Measurements from ENCODE around the gene PRKRIP1. TPM values are rescaled to one million over a fixed set of nuclear protein-coding genes. Genes with fewer than 3 reads are reported as not detected.

The PRKRIP1 gene
- polyA plus RNA-seq, 6 donors from 2014 or later = 13.1 to 28.6 (median 17.4) TPM

DNA sequence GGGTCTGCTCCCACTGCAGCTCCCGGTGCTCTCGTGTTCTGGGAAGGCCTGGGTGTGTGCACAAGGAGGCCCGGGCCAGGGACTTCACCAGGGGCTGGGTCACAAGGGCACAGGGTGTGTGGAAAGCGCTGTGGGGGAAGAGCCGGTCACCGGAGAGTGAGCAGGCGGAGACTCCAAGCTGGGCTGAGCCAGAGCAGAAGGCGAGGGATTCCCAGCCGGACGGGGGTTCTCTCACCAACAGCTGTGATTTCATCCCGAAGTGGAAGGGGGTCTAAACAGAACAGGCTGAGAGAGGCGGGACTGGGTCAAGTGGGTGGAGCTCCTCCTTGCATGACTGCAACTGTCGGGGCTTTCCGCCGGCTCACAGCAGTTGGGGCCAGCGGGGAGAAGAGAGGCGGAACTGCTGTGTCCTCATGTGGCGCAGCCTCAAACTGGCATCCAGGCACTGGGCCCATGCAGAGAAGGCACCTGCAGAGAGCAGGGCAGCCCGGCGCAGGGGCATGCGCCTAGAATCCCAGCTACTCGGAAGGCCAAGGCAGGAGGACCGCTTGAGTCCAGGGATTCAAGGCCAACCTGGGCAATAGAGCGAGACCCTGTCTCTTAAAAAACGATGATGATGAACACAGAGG is 29.6 kb downstream of the PRKRIP1 start:
- Mint-ChIP-seq H3K27me3 (no peaks in the 10 kb centered on the region), H3K27ac (peak overlapping the region; percentile 100), H3K9me3 (peaks cover 0 to 4% (median 0%) of the 10 kb centered on the region in 7 donors), H3K36me3 (no peaks in the 10 kb centered on the region), H3K4me3 (peak overlapping the region; percentile 74 to 93 (median 88)), H3K4me1 (peaks cover 53 to 97% (median 61%) of the 10 kb centered on the region in 3 donors)
- peak; percentile 92 for DNase-seq
- peak; percentile 79 to 80 for ATAC-seq (ENCODE audit: low read depth in 2 of 2)

GRCh38 chr7:102426268-102427018 is 30.3 kb downstream of the PRKRIP1 start:
- ATAC-seq (ENCODE audit: low read depth in 2 of 2) = peak; percentile 63
- Mint-ChIP-seq H3K27me3 (no peaks in the 10 kb centered on the region), H3K4me1 (peaks cover 51 to 97% (median 62%) of the 10 kb centered on the region in 3 donors), H3K4me3 (peak overlapping the region; percentile 74 to 93 (median 91)), H3K27ac (peak overlapping the region; percentile 100), H3K36me3 (no peaks in the 10 kb centered on the region), H3K9me3 (peaks cover 0 to 4% (median 0%) of the 10 kb centered on the region in 7 donors)
- DNase-seq = peak; percentile 90

DNA sequence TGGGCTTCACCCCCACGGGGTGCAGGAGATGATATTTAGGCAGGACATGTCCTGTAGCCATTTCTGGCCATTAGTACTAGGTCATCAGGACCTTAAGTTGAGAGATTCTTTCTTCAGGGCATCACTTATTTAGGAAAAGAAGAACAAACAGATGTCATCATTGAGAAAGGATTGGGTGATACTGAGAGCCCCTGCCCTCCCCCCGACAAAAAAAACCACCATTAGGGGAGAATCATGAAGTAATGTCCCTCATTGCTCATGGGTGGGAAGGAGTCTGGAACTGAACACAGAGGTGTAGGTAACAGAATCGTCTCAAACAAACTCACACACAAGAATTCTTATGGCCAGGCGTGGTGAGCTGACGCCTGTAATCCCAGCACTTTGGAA is 30.8 kb downstream of the PRKRIP1 start:
- ATAC-seq (ENCODE audit: low read depth in 2 of 2) (no peak), DNase-seq (no peak)
- no peaks in the 10 kb centered on the region for H3K27me3 Mint-ChIP-seq
- peak overlapping the region; percentile 74 to 93 (median 91) for H3K4me3 Mint-ChIP-seq
- H3K36me3 Mint-ChIP-seq = no peaks in the 10 kb centered on the region
- H3K4me1 Mint-ChIP-seq = peaks cover 55 to 100% (median 67%) of the 10 kb centered on the region in 3 donors
- H3K27ac Mint-ChIP-seq = peak overlapping the region; percentile 100
- H3K9me3 Mint-ChIP-seq = peaks cover 0 to 4% (median 0%) of the 10 kb centered on the region in 7 donors

GRCh38 chr7:102429141-102429899 is 33.2 kb downstream of the PRKRIP1 start:
- peak overlapping the region; percentile 25 to 79 (median 72) for H3K4me3 Mint-ChIP-seq
- peaks cover 0 to 4% (median 0%) of the 10 kb centered on the region in 7 donors for H3K9me3 Mint-ChIP-seq

DNA sequence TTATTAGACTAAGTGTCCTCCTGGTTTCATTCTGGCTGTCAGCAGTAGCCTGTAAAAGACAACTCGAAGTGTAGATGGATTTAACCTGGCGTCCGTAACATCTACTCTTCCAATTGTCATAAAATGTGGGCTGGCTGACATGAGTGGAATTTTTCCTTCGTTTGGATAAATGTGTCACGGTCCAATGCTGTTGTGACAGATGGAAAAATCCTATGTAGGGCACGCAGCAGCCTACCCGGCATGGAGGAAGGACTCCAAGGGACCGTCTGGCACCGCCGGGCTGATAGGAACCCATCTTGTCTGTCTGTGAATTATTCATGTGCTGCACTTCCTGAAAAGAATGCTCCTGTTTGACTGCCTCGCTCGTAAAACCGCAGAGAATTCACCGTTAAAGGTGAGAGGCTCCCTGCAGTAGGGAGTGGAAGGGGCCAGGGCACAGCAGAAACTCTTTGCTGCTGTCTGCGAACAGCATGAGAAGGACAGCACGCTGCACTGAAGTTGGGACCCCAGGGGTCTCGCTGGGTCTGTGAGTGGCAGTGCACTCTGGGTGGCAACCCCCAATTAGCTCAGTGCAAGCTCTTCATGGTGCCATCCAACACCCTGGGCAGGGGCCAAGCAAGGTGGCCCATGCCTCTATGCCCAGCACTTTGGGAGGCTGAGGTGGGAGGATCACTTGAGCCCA is 35.6 kb downstream of the PRKRIP1 start:
- Mint-ChIP-seq H3K4me3 (peak overlapping the region; percentile 78 to 94 (median 87)), H3K36me3 (peaks cover 0 to 7% of the 10 kb centered on the region in 2 donors), H3K27ac (peak overlapping the region; percentile 95 to 100 (median 99)), H3K4me1 (peaks cover 45 to 89% (median 70%) of the 10 kb centered on the region in 3 donors), H3K9me3 (peaks cover 0 to 4% (median 0%) of the 10 kb centered on the region in 7 donors), H3K27me3 (no peaks in the 10 kb centered on the region)
- DNase-seq (peak; percentile 74), ATAC-seq (ENCODE audit: low read depth in 2 of 2) (peak; percentile 37 to 38)

More at GRCh38 chr7:102429141-102429899, 33.2 kb downstream of the PRKRIP1 start:
- H3K27me3 Mint-ChIP-seq = no peaks in the 10 kb centered on the region
- no peak for DNase-seq
- H3K36me3 Mint-ChIP-seq = no peaks in the 10 kb centered on the region
- no peak for ATAC-seq (ENCODE audit: low read depth in 2 of 2)
- H3K27ac Mint-ChIP-seq = peak overlapping the region; percentile 2 to 100 (median 96)
- peaks cover 52 to 90% (median 70%) of the 10 kb centered on the region in 3 donors for H3K4me1 Mint-ChIP-seq

DNA sequence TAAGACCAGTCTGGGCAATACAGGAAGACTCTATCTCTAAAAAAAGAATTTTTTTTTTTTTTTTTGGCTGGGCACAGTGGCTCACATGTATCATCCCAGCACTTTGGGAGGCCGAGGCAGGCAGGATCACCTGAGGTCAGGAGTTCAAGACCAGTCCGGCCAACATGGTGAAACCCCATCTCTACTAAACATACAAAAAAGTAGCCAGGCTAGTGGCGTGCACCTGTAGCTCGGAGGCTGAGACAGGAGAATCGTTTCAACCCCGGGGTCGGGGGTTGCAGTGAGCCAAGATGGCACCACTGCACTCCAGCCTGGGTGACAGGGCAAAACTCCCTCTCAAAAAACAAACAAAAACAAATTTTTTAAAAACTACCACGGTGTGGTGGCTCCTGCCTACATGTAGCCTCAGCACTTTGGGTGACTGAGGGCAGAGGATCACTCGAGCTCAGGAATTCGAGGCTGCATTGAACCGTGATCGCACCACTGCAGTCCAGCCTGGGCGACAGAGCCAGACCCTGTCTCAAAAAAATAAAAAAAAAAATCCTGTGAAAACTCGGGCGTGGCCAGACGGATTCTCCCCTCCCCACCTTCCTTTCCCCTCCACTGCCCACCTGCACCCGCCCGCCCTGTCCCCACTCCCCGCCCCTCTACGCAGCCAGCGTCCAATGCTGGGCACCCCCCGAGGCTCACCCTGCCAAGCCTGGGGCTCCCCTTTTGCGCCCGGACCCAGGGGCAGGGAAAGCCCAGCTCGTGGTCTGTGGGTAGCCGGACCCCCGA is 36.5 kb downstream of the PRKRIP1 start:
- Mint-ChIP-seq H3K36me3 (peaks cover 0 to 7% of the 10 kb centered on the region in 2 donors), H3K27me3 (no peaks in the 10 kb centered on the region), H3K27ac (peak overlapping the region; percentile 95 to 100 (median 99)), H3K4me3 (peak overlapping the region; percentile 78 to 94 (median 88)), H3K9me3 (peaks cover 0 to 4% (median 0%) of the 10 kb centered on the region in 7 donors), H3K4me1 (peaks cover 41 to 83% (median 62%) of the 10 kb centered on the region in 3 donors)
- DNase-seq (peak; percentile 75), ATAC-seq (ENCODE audit: low read depth in 2 of 2) (peak; percentile 61 to 69)

DNA sequence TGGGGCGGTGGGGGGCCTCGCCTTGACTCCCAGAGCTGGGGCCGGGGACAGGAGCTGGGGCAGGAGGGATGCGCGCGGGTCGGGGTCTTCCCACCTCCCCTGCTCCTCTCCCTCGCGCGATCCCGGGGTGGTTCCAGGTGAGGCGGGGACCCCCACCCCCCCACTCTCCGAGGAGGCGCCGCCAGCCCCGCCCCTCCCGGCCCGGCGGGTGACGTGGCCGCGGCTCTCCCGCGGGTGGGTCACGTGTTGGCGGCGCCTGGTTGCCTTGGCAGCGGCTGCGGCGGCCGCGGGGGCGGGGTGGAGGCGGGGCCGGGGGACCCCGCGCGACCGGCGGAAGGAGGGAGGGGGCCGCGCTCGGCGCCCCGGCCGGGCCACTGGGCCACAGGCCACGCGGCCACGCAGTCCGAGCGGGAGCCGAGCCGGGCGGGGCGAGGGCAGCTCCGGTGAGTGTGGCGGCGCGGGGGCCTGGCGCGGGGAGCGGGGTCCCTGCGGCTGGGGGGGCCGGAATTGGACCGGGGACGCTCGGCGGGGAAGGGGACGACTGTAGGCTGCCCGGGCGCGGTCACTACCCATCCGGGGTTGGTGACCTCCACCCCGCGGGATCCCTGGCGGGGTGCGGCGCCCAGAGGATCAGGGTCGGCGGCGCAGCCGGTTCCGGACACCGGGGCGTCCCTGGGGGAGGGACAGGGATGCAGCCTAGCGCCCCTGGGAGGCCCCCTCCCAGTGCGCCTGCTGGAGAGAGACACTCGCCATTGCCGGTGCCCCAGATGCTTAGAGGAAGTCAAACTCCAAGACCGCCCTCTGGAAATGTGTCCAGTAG is 37.3 kb downstream of the PRKRIP1 start, which contains the start of gene ORAI2:
Gene ORAI2, plus strand, starts transcription at position 357 of the 820 bp plus-strand sequence. CDS start 5,382 bp downstream, outside the sequence.
- peak within 1 kb of the TSS; percentile 95 to 100 (median 99) for H3K27ac Mint-ChIP-seq
- H3K4me3 Mint-ChIP-seq = peak within 1 kb of the TSS; percentile 88 to 99 (median 96)
- no peaks in the 10 kb centered on the region for H3K27me3 Mint-ChIP-seq
- H3K4me1 Mint-ChIP-seq = peaks cover 41 to 78% (median 62%) of the 10 kb centered on the region in 3 donors
- H3K36me3 Mint-ChIP-seq = peaks cover 0 to 7% of the 10 kb centered on the region in 2 donors
- H3K9me3 Mint-ChIP-seq = peaks cover 0 to 4% (median 0%) of the 10 kb centered on the region in 7 donors
- DNase-seq (peak; percentile 88), ATAC-seq (ENCODE audit: low read depth in 2 of 2) (peak; percentile 63 to 71)

DNA sequence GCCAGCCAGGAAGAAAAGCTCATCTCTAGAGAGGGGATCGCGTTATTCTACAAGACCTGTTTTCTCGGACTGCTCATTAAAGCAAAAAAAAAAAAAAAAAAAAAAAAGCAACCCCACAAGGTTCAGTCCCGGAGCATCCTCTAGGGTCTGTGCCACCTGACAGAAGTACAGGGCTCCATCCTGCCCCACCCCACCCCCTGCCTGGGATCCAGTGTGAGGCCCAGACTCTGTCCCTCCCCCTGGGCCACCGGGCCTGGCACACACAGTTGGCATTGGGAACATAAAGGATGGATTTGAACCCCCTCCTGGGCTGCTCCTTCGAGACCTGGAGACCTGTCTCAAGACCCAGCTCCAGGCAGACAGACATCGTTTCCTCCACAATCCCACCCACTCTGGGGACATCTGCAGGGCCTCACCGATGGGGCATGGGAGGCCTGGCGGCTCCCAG is 37.9 kb downstream of the PRKRIP1 start:
- no peak for DNase-seq
- peak; percentile 3 for ATAC-seq (ENCODE audit: low read depth in 2 of 2)
- Mint-ChIP-seq H3K9me3 (peaks cover 0 to 4% (median 0%) of the 10 kb centered on the region in 7 donors), H3K27ac (peak overlapping the region; percentile 95 to 100 (median 98)), H3K27me3 (no peaks in the 10 kb centered on the region), H3K4me3 (peak overlapping the region; percentile 88 to 99 (median 96)), H3K4me1 (peaks cover 39 to 73% (median 61%) of the 10 kb centered on the region in 3 donors), H3K36me3 (peaks cover 0 to 7% of the 10 kb centered on the region in 2 donors)

GRCh38 chr7:102436118-102436517 is 40.0 kb downstream of the PRKRIP1 start:
- peak overlapping the region in 5 of 6 donors; percentile 23 to 100 (median 80) for H3K27ac Mint-ChIP-seq
- no peaks in the 10 kb centered on the region for H3K27me3 Mint-ChIP-seq
- DNase-seq = no peak
- H3K4me1 Mint-ChIP-seq = peaks cover 23 to 64% (median 51%) of the 10 kb centered on the region in 3 donors
- ATAC-seq (ENCODE audit: low read depth in 2 of 2) = no peak
- H3K9me3 Mint-ChIP-seq = no peaks in the 10 kb centered on the region
- H3K36me3 Mint-ChIP-seq = peaks cover 0 to 7% of the 10 kb centered on the region in 2 donors
- H3K4me3 Mint-ChIP-seq = peak overlapping the region in 7 of 8 donors; percentile 88 to 99 (median 96)

DNA sequence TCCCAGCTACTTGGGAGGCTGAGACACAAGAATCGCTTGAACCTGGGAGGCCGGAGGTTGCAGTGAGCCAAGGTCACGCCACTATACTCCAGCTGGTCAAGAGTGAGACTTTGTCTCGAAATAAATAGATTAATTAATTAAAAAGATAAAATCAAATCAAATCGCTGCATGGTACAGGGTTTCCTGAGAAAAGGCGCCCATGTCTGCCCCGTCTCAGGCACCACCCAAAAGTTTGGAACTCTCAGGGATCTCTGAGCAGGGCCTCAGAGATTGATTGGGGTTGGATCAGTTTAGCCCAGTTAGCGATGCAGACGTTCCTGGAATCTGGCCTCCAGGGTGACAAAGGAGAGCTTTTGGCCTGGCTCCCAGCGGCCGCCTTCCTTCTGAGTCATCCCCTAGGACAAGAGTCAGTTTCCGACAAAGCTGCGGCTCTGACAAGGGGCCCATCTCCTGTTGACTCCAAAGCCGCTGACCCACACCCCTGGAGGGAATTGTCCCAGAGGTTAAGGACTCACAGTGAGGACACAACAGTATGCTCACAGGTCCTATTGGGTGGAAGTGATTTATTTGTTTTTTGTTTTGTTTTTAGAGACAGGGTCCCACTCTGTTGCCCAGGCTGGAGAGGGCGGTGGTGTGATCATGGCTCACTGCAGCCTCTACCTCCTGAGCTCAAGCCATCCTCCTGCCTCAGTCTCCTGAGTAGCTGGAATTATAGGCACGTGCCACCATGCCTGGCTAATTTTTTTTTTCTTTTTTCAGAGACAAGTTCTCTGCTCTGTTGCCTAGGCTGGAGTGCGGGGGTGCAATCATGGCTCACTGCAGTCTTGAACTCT is 44.0 kb downstream of the PRKRIP1 start:
- peak overlapping the region in 2 of 8 donors; percentile 21 to 57 for H3K4me3 Mint-ChIP-seq
- H3K36me3 Mint-ChIP-seq = peaks cover 0 to 13% of the 10 kb centered on the region in 2 donors
- H3K4me1 Mint-ChIP-seq = peaks cover 27 to 68% (median 51%) of the 10 kb centered on the region in 3 donors
- DNase-seq = no peak
- peaks cover 0 to 2% (median 0%) of the 10 kb centered on the region in 7 donors for H3K9me3 Mint-ChIP-seq
- H3K27me3 Mint-ChIP-seq = no peaks in the 10 kb centered on the region
- peak overlapping the region in 4 of 6 donors; percentile 24 to 98 (median 78) for H3K27ac Mint-ChIP-seq
- ATAC-seq (ENCODE audit: low read depth in 2 of 2) = no peak

Data from naive B cell (primary cell).